ENCODE results near the gene SHCBP1L.

DNA sequence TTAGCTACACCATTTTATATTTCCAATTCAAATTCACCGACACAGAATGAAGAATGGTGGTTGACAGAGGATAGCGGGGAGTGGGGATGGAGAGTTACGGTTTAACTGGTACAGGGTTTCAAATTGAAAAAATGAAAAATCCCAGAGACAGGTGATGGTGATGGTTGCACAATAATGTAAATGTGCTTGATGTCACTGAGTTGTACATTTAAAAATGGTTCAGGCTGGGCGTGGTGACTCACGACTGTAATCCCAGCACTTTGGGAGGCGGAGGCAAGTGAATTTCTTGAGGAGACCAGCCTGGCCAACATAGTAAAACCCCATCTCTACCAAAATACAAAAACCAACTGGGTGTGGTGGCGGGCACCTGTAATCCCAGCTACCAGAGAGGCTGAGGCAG, 31.2 kb upstream of the SHCBP1L start:
- TF ChIP-seq POLR2AphosphoS5 (IDR thresholded peaks at IDR 0.05) (no peak), TAF1 (IDR thresholded peaks at IDR 0.05; ENCODE audit: low read depth) (no peak), SMC3 (conservative IDR thresholded peaks at IDR 0.05; ENCODE audit: poor library complexity) (no peak), EZH2 (IDR thresholded peaks at IDR 0.05; ENCODE audit: borderline replicate concordance, insufficient read depth, low read length, poor library complexity, severe bottlenecking) (no peak), EP300 (conservative IDR thresholded peaks at IDR 0.05; ENCODE audit: poor library complexity, severe bottlenecking) (no peak), RAD21 (conservative IDR thresholded peaks at IDR 0.05) (no peak)
- TF ChIP-seq, protein P1, sequence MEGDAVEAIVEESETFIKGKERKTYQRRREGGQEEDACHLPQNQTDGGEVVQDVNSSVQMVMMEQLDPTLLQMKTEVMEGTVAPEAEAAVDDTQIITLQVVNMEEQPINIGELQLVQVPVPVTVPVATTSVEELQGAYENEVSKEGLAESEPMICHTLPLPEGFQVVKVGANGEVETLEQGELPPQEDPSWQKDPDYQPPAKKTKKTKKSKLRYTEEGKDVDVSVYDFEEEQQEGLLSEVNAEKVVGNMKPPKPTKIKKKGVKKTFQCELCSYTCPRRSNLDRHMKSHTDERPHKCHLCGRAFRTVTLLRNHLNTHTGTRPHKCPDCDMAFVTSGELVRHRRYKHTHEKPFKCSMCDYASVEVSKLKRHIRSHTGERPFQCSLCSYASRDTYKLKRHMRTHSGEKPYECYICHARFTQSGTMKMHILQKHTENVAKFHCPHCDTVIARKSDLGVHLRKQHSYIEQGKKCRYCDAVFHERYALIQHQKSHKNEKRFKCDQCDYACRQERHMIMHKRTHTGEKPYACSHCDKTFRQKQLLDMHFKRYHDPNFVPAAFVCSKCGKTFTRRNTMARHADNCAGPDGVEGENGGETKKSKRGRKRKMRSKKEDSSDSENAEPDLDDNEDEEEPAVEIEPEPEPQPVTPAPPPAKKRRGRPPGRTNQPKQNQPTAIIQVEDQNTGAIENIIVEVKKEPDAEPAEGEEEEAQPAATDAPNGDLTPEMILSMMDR (IDR thresholded peaks at IDR 0.05; ENCODE audit: poor library complexity, severe bottlenecking) = no peak
- TF ChIP-seq, protein P2, sequence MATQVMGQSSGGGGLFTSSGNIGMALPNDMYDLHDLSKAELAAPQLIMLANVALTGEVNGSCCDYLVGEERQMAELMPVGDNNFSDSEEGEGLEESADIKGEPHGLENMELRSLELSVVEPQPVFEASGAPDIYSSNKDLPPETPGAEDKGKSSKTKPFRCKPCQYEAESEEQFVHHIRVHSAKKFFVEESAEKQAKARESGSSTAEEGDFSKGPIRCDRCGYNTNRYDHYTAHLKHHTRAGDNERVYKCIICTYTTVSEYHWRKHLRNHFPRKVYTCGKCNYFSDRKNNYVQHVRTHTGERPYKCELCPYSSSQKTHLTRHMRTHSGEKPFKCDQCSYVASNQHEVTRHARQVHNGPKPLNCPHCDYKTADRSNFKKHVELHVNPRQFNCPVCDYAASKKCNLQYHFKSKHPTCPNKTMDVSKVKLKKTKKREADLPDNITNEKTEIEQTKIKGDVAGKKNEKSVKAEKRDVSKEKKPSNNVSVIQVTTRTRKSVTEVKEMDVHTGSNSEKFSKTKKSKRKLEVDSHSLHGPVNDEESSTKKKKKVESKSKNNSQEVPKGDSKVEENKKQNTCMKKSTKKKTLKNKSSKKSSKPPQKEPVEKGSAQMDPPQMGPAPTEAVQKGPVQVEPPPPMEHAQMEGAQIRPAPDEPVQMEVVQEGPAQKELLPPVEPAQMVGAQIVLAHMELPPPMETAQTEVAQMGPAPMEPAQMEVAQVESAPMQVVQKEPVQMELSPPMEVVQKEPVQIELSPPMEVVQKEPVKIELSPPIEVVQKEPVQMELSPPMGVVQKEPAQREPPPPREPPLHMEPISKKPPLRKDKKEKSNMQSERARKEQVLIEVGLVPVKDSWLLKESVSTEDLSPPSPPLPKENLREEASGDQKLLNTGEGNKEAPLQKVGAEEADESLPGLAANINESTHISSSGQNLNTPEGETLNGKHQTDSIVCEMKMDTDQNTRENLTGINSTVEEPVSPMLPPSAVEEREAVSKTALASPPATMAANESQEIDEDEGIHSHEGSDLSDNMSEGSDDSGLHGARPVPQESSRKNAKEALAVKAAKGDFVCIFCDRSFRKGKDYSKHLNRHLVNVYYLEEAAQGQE (IDR thresholded peaks at IDR 0.05; ENCODE audit: borderline replicate concordance) = no peak

Measured in neural cell (in vitro differentiated cells).